Mesendoderm (in vitro differentiated cells): ENCODE data around the gene LINGO4. TPM values are rescaled to one million over a fixed set of nuclear protein-coding genes. Genes with fewer than 3 reads are reported as not detected.

Experiments
- DNase-seq: peaks from one replicate; pipeline ENCODE4 v3.0.0; 2013
- H2AK5ac ChIP-seq: 2 replicates; pipeline ENCODE4 v1.6.1; 2013; ENCODE audit warnings: low read length, inconsistent platforms
- H2BK120ac ChIP-seq: 2 replicates; pipeline ENCODE4 v1.6.1; 2013; ENCODE audit warnings: low read depth, mild to moderate bottlenecking, low read length, moderate library complexity, mixed read lengths
- H2BK15ac ChIP-seq: replicated peaks from 2 replicates; pipeline ENCODE4 v1.6.1; 2013; ENCODE audit warnings: low read depth, mild to moderate bottlenecking, moderate library complexity
- H2BK5ac ChIP-seq: 2 replicates; pipeline ENCODE4 v1.6.1; 2013; ENCODE audit warnings: low read length, inconsistent platforms
- H3K18ac ChIP-seq: 2 replicates; pipeline ENCODE4 v1.6.1; 2013; ENCODE audit warnings: mild to moderate bottlenecking, low read length, mixed read lengths
- H3K23ac ChIP-seq: one replicate; pipeline ENCODE4 v1.6.1; 2013; ENCODE audit warnings: low read length
- H3K27ac ChIP-seq: 2 replicates; pipeline ENCODE4 v1.5.1; 2013; ENCODE audit warnings: low read depth, mild to moderate bottlenecking, inconsistent platforms, low read length, moderate library complexity
- H3K27me3 ChIP-seq: 2 replicates; pipeline ENCODE4 v1.6.1; 2013; ENCODE audit warnings: low read length, control low read depth, mild to moderate bottlenecking, inconsistent platforms; ENCODE audit not compliant: insufficient read depth, poor library complexity
- H3K36me3 ChIP-seq: 2 replicates; pipeline ENCODE4 v1.6.1; 2013; ENCODE audit warnings: low read length, inconsistent platforms; ENCODE audit not compliant: control insufficient read depth, insufficient read depth
- H3K4ac ChIP-seq: one replicate; pipeline ENCODE4 v1.6.1; 2013; ENCODE audit warnings: low read depth, mild to moderate bottlenecking, low read length, moderate library complexity
- H3K4me1 ChIP-seq: 2 replicates; pipeline ENCODE4 v1.6.1; 2013; ENCODE audit warnings: low read depth, low read length, inconsistent platforms; ENCODE audit not compliant: control insufficient read depth
- H3K4me2 ChIP-seq: 2 replicates; pipeline ENCODE4 v1.6.1; 2013; ENCODE audit warnings: low read length
- H3K4me3 ChIP-seq: 2 replicates; pipeline ENCODE4 v1.5.1; 2013; ENCODE audit warnings: mild to moderate bottlenecking, low read length
- H3K56ac ChIP-seq: one replicate; pipeline ENCODE4 v1.6.1; 2013; ENCODE audit warnings: low read length
- H3K79me1 ChIP-seq: 2 replicates; pipeline ENCODE4 v1.6.1; 2013; ENCODE audit warnings: low read length, inconsistent platforms
- H3K79me2 ChIP-seq: 2 replicates; pipeline ENCODE4 v1.6.1; 2013; ENCODE audit warnings: mild to moderate bottlenecking, low read length; ENCODE audit not compliant: control insufficient read depth, insufficient read depth
- H3K9ac ChIP-seq: 2 replicates; pipeline ENCODE4 v1.6.1; 2013; ENCODE audit warnings: low read length, inconsistent platforms
- H4K5ac ChIP-seq: one replicate; pipeline ENCODE4 v1.6.1; 2013; ENCODE audit warnings: low read length
- H4K8ac ChIP-seq: one replicate; pipeline ENCODE4 v1.6.1; 2013; ENCODE audit warnings: low read depth, mild to moderate bottlenecking, control low read depth, low read length, moderate library complexity
- WGBS: extraction: QIAGEN DNeasy Blood & Tissue Kit; methylation state at CpG from one replicate; pipeline ENCODE4 v1.1.7; 2013; ENCODE audit warnings: low lambda C conversion rate, missing lambda C conversion rate; ENCODE audit not compliant: insufficient coverage; ENCODE audit errors: extremely low coverage; 5-methylcytosine and 5-hydroxymethylcytosine counted together
- polyA plus RNA-seq, 2 experiments: library from polyadenylated mRNA; stranded (reverse); fragments of 200-250 nt; gene quantifications; one replicate each; pipeline ENCODE4 v1.2.3, GENCODE V29; 2013

Gene LINGO4, protein sequence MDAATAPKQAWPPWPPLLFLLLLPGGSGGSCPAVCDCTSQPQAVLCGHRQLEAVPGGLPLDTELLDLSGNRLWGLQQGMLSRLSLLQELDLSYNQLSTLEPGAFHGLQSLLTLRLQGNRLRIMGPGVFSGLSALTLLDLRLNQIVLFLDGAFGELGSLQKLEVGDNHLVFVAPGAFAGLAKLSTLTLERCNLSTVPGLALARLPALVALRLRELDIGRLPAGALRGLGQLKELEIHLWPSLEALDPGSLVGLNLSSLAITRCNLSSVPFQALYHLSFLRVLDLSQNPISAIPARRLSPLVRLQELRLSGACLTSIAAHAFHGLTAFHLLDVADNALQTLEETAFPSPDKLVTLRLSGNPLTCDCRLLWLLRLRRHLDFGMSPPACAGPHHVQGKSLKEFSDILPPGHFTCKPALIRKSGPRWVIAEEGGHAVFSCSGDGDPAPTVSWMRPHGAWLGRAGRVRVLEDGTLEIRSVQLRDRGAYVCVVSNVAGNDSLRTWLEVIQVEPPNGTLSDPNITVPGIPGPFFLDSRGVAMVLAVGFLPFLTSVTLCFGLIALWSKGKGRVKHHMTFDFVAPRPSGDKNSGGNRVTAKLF
- not detected for polyA plus RNA-seq (2013, experiment 1 of 2)
- 0.01 TPM for polyA plus RNA-seq (2013, experiment 2 of 2)

DNA sequence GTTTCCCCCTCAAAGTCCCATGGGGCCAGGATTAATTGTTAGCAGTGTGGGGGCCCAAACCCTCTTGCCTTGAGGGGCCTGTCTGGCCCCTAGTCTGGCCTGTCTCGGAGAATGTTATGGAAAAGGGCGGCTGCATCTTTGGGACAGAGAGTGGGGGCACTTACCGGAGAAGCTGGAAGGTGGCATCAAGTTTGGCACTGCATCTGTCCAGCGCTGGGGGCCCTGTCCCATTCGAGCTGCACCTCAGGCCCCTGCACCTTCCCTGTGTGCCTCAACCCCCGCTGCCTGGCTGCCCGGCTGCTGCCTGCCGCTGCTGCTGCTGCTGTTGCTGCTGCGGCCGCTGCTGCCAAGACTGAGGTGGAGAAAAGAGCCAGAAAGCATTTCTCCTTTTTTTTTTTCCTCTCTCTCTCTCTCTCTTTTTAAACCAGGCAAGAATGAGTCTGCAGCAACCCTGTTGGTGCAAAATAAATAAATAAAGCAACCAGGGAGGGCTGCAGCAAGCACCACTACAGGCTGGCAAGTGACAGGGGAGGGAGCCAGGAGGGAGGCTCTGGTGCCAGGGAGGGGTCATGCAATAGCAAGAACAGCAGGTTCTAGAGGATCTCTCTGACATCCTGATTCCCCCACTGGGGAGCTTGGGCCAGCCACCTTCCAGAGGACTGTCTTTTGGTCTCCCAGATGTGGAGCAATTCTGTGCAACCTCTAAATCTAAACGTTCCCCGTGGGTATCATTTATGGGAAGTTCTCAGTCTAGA lies at the start of gene LINGO4:
LINGO4 (minus strand) TSS at position 354 of the 755 bp plus-strand sequence. CDS start 2,715 bp downstream, outside the sequence.
- no CpG with 5 or more reads among the region's 12 CpGs for WGBS
- no peak within 1 kb of the TSS for H3K56ac ChIP-seq
- no peak within 1 kb of the TSS for H3K27ac ChIP-seq
- no peak within 1 kb of the TSS for H3K18ac ChIP-seq
- no peak within 1 kb of the TSS for H2BK120ac ChIP-seq
- no peak within 1 kb of the TSS for H2BK5ac ChIP-seq
- no peak within 1 kb of the TSS for H4K5ac ChIP-seq
- H3K23ac ChIP-seq: no peak within 1 kb of the TSS
- H2BK15ac ChIP-seq: no peak within 1 kb of the TSS
- H3K79me1 ChIP-seq: no peaks in the 10 kb centered on the region
- H2AK5ac ChIP-seq: no peak within 1 kb of the TSS
- no peak within 1 kb of the TSS for H3K4me3 ChIP-seq
- DNase-seq: no peak
- no peaks in the 10 kb centered on the region for H3K79me2 ChIP-seq
- no peak within 1 kb of the TSS for H3K4ac ChIP-seq
- H3K4me2 ChIP-seq: no peak within 1 kb of the TSS
- H3K27me3 ChIP-seq: no peaks in the 10 kb centered on the region
- no peak within 1 kb of the TSS for H3K9ac ChIP-seq
- H4K8ac ChIP-seq: no peak within 1 kb of the TSS
- no peaks in the 10 kb centered on the region for H3K4me1 ChIP-seq
- no peaks in the 10 kb centered on the region for H3K36me3 ChIP-seq

DNA sequence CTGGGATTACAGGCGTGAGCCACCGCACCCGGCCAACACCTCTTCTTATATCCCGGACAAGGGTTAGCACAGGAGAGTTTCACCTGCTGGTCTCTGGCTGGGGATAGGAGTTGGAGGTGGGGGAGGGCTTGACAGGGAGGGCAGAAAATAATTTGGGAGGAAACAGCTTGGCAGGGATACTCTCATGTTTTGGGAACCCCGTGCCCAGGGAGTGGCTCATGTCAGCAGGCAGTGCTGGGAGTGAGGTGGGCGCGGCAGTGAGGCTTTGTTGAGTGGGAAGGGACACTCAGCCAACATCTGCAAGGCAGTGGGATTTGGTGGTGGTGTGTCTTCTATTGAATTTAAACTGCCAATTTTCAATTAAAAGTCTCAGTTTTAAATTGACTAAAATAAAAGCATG lies 49.4 kb upstream of the LINGO4 start:
- H3K9ac ChIP-seq: no peak overlapping the region
- no peak overlapping the region for H2AK5ac ChIP-seq
- H3K56ac ChIP-seq: no peak overlapping the region
- no peaks in the 10 kb centered on the region for H3K79me2 ChIP-seq
- H4K5ac ChIP-seq: no peak overlapping the region
- H3K36me3 ChIP-seq: no peaks in the 10 kb centered on the region
- WGBS: no CpG with 5 or more reads among the region's 7 CpGs
- H3K79me1 ChIP-seq: no peaks in the 10 kb centered on the region
- no peak overlapping the region for H3K18ac ChIP-seq
- H3K27ac ChIP-seq: no peak overlapping the region
- no peak overlapping the region for H3K4me3 ChIP-seq
- no peaks in the 10 kb centered on the region for H3K4me1 ChIP-seq
- no peak for DNase-seq
- H2BK5ac ChIP-seq: no peak overlapping the region
- no peaks in the 10 kb centered on the region for H3K27me3 ChIP-seq
- H3K23ac ChIP-seq: no peak overlapping the region
- H2BK15ac ChIP-seq: no peak overlapping the region
- no peak overlapping the region for H3K4ac ChIP-seq
- no peak overlapping the region for H3K4me2 ChIP-seq
- H4K8ac ChIP-seq: no peak overlapping the region
- no peak overlapping the region for H2BK120ac ChIP-seq

DNA sequence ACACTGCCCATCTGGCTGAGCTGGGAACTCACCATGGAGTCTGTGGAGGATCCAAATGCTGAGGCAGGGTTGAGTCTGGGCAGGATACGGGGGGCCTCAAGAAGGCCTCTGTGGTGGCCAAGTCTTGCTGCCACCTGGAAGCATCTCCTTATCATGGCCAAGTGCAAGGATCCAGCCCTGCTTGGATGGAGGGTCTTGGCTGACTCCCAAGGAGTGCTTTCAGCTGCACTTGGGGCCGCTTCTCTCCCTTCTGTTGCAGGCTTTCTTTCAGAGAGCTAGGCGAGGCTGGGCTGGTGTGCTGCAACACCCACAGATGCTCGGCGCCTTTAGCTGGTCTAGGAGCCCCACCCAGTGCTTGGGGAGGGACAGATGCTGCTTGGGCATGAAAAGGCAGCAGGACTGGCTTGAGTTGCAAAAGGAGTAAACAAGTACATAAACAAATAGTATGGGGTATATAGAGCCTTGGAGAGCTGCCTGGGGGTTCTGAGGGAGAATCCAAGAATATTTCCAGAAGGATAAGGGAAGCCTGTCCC lies 48.3 kb upstream of the LINGO4 start, which contains the start of gene THEM5:
THEM5 (minus strand) TSS at position 302 of the 533 bp plus-strand sequence; CDS start at position 155, 147 bp downstream.
- Histone ChIP-seq H3K4ac (no peak within 1 kb of the TSS), H3K36me3 (no peaks in the 10 kb centered on the region), H4K5ac (no peak within 1 kb of the TSS), H3K4me1 (no peaks in the 10 kb centered on the region), H4K8ac (no peak within 1 kb of the TSS), H3K79me1 (no peaks in the 10 kb centered on the region), H3K27me3 (no peaks in the 10 kb centered on the region), H3K18ac (no peak within 1 kb of the TSS), H2AK5ac (no peak within 1 kb of the TSS), H3K9ac (no peak within 1 kb of the TSS), H3K4me3 (no peak within 1 kb of the TSS), H2BK15ac (no peak within 1 kb of the TSS), H3K56ac (no peak within 1 kb of the TSS), H2BK120ac (no peak within 1 kb of the TSS), H2BK5ac (no peak within 1 kb of the TSS), H3K79me2 (no peaks in the 10 kb centered on the region), H3K27ac (no peak within 1 kb of the TSS), H3K23ac (peak within 1 kb of the TSS; percentile 45), H3K4me2 (no peak within 1 kb of the TSS)
- WGBS: no CpG with 5 or more reads among the region's 5 CpGs
- DNase-seq: no peak

DNA sequence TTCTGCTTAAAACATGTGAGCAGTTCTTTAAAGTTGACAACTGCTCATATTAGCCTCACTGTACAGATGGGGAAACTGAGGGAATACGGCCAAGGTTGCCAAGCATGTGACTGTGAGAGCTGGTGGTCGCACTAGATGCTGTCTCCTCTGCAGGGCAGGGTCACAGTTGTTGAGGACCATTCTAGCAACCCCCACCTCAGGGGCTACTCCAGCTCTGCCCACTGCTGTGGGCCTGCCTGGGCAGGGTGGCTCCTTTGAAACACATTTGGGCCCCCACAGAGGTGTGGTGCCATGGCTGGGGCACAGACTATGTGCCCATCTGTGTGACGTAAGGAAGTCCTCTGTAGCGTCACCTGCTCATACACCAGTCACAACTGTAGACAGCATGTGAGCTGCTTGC lies 47.5 kb upstream of the LINGO4 start:
- no peak overlapping the region for H2AK5ac ChIP-seq
- peak overlapping the region; percentile 45 for H3K23ac ChIP-seq
- no peak overlapping the region for H3K4me3 ChIP-seq
- H4K5ac ChIP-seq: no peak overlapping the region
- H2BK120ac ChIP-seq: no peak overlapping the region
- no peak overlapping the region for H3K4me2 ChIP-seq
- no CpG with 5 or more reads among the region's 4 CpGs for WGBS
- no peaks in the 10 kb centered on the region for H3K27me3 ChIP-seq
- no peaks in the 10 kb centered on the region for H3K36me3 ChIP-seq
- no peaks in the 10 kb centered on the region for H3K79me1 ChIP-seq
- no peak overlapping the region for H3K18ac ChIP-seq
- H4K8ac ChIP-seq: no peak overlapping the region
- H3K4me1 ChIP-seq: no peaks in the 10 kb centered on the region
- no peak overlapping the region for H2BK5ac ChIP-seq
- H3K9ac ChIP-seq: no peak overlapping the region
- no peak overlapping the region for H3K56ac ChIP-seq
- no peak overlapping the region for H3K27ac ChIP-seq
- no peak overlapping the region for H3K4ac ChIP-seq
- no peak for DNase-seq
- H3K79me2 ChIP-seq: no peaks in the 10 kb centered on the region
- no peak overlapping the region for H2BK15ac ChIP-seq

DNA sequence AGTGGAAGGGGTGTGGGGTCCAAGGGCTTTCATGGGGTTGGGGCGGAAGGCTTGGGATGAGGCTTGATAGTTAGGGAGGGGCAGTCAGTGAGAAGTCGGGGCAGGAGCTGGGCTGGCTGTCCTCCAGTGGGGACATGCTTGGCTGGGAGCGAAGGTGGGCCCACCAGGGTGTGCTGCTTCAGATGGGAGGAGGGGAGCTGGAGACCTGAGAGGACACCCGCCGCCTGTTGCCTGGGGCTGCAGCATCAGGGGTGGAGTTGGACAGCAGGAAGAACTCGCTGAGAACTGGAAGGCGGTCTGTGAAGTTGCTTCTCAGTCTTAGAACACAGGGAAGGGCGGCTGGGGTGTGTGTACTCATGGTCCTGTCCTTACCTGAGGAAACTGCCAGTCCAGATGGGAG lies 46.7 kb upstream of the LINGO4 start:
- H3K79me2 ChIP-seq: no peaks in the 10 kb centered on the region
- H3K79me1 ChIP-seq: no peaks in the 10 kb centered on the region
- H3K36me3 ChIP-seq: no peaks in the 10 kb centered on the region
- no peak overlapping the region for H3K23ac ChIP-seq
- H3K27ac ChIP-seq: no peak overlapping the region
- H4K5ac ChIP-seq: no peak overlapping the region
- no peak overlapping the region for H3K4ac ChIP-seq
- H4K8ac ChIP-seq: no peak overlapping the region
- no peak overlapping the region for H2BK5ac ChIP-seq
- no peak overlapping the region for H2AK5ac ChIP-seq
- H3K56ac ChIP-seq: no peak overlapping the region
- no peak overlapping the region for H3K18ac ChIP-seq
- no peak overlapping the region for H3K4me3 ChIP-seq
- no peak overlapping the region for H3K4me2 ChIP-seq
- no peak overlapping the region for H2BK15ac ChIP-seq
- no peaks in the 10 kb centered on the region for H3K4me1 ChIP-seq
- no peak overlapping the region for H2BK120ac ChIP-seq
- no peaks in the 10 kb centered on the region for H3K27me3 ChIP-seq
- DNase-seq: no peak
- no CpG with 5 or more reads among the region's 8 CpGs for WGBS
- no peak overlapping the region for H3K9ac ChIP-seq
